ENCODE data around the gene CKAP5.
A peak's percentile ranks its signal among the peaks of the same experiment; 100 is the strongest.
"Not testable (repeated sequence)": the region's sequence is repeated elsewhere in the genome, so short reads cannot be mapped to it uniquely, and the experiment has no call there.

The CKAP5 gene

GRCh38 chr11:46855863-46856262 lies 9.8 kb upstream of the CKAP5 start:
- no peak for DNase-seq

- DNase-seq, result no peak
Observed at GRCh38 chr11:46855167-46855566, 9.1 kb upstream of the CKAP5 start.

GRCh38 chr11:46850829-46851380 lies 4.8 kb upstream of the CKAP5 start:
- no peak for DNase-seq

GRCh38 chr11:46849631-46850030 lies 3.6 kb upstream of the CKAP5 start:
- DNase-seq, result no peak

- DNase-seq, result no peak
Observed at GRCh38 chr11:46846510-46846830, 390 bp upstream of the CKAP5 start.

- DNase-seq, result no peak
Observed at GRCh38 chr11:46845440-46845739, 690 bp downstream of the CKAP5 start.

GRCh38 chr11:46840116-46840515 lies 6.0 kb downstream of the CKAP5 start:
- DNase-seq, result no peak

- DNase-seq, result no peak
Observed at GRCh38 chr11:46838501-46838900, 7.6 kb downstream of the CKAP5 start.

- no peak for DNase-seq
Observed at GRCh38 chr11:46837860-46838259, 8.2 kb downstream of the CKAP5 start.

GRCh38 chr11:46836870-46837269 lies 9.2 kb downstream of the CKAP5 start:
- no peak for DNase-seq

- DNase-seq, result no peak
Observed at GRCh38 chr11:46836431-46836830, 9.6 kb downstream of the CKAP5 start.

GRCh38 chr11:46835897-46836296 lies 10.2 kb downstream of the CKAP5 start:
- DNase-seq, result no peak

GRCh38 chr11:46834821-46835220 lies 11.3 kb downstream of the CKAP5 start:
- DNase-seq, result no peak

- DNase-seq, result no peak
Observed at GRCh38 chr11:46832511-46833214, 13.4 kb downstream of the CKAP5 start.

GRCh38 chr11:46827995-46828394 lies 18.1 kb downstream of the CKAP5 start:
- DNase-seq, result no peak

GRCh38 chr11:46826310-46827044 lies 19.6 kb downstream of the CKAP5 start:
- DNase-seq, result peak in 54 of 56 donors; percentile 15 to 88 (median 68)

GRCh38 chr11:46808799-46809431 lies 37.2 kb downstream of the CKAP5 start:
- DNase-seq, result no peak

GRCh38 chr11:46801694-46802470 lies 44.2 kb downstream of the CKAP5 start:
- no peak for DNase-seq

- no peak for DNase-seq
Observed at GRCh38 chr11:46800177-46800576, 45.9 kb downstream of the CKAP5 start.

GRCh38 chr11:46799725-46800124 lies 46.4 kb downstream of the CKAP5 start:
- DNase-seq, result not testable (repeated sequence)

GRCh38 chr11:46778416-46778815 lies 67.7 kb downstream of the CKAP5 start:
- DNase-seq, result no peak

GRCh38 chr11:46776878-46777277 lies 69.2 kb downstream of the CKAP5 start:
- DNase-seq, result no peak
